GM21576 (cell line): ENCODE measurements around the gene A4GALT.
A peak's percentile ranks its signal among the peaks of the same experiment; 100 is the strongest.
"Not testable (repeated sequence)": the region's sequence is repeated elsewhere in the genome, so short reads cannot be mapped to it uniquely, and the experiment has no call there.

ENCODE experiments used
- ATAC-seq: cut with Tn5 transposase; IDR thresholded peaks from one replicate; pipeline ENCODE4 v1.9.1; 2021; ENCODE audit warnings: mild to moderate bottlenecking, moderate library complexity; ENCODE audit not compliant: unreplicated experiment

The A4GALT gene

GRCh38 chr22:42684462-42685195, 36.0 kb downstream of the A4GALT start:
- no peak for ATAC-seq

- no peak for ATAC-seq
Measured at GRCh38 chr22:42683578-42684283, 36.9 kb downstream of the A4GALT start.

- ATAC-seq: no peak
Measured at GRCh38 chr22:42682113-42682851, 38.4 kb downstream of the A4GALT start.

- no peak for ATAC-seq
Measured at GRCh38 chr22:42680648-42681047, 40.0 kb downstream of the A4GALT start.

GRCh38 chr22:42679691-42680090, 41.0 kb downstream of the A4GALT start:
- no peak for ATAC-seq

- ATAC-seq: no peak
Measured at GRCh38 chr22:42678894-42679293, 41.8 kb downstream of the A4GALT start.

GRCh38 chr22:42677936-42678335, 42.7 kb downstream of the A4GALT start:
- ATAC-seq: not testable (repeated sequence)

- ATAC-seq: no peak
Measured at GRCh38 chr22:42676059-42676607, 44.5 kb downstream of the A4GALT start.

GRCh38 chr22:42673898-42674401, 46.7 kb downstream of the A4GALT start:
- ATAC-seq: no peak

GRCh38 chr22:42673071-42673470, 47.6 kb downstream of the A4GALT start:
- ATAC-seq: not testable (repeated sequence)

- no peak for ATAC-seq
Measured at GRCh38 chr22:42670921-42671709, 49.6 kb downstream of the A4GALT start.

GRCh38 chr22:42670046-42670445, 50.6 kb downstream of the A4GALT start:
- ATAC-seq: no peak

- not testable (repeated sequence) for ATAC-seq
Measured at GRCh38 chr22:42666393-42666792, 54.3 kb downstream of the A4GALT start.

- no peak for ATAC-seq
Measured at GRCh38 chr22:42664976-42665831, 55.5 kb downstream of the A4GALT start.

- ATAC-seq: peak; percentile 56
Measured at GRCh38 chr22:42661985-42662831, 58.5 kb downstream of the A4GALT start.

GRCh38 chr22:42656578-42656977, 64.1 kb downstream of the A4GALT start:
- ATAC-seq: no peak

GRCh38 chr22:42655693-42656092, 65.0 kb downstream of the A4GALT start:
- no peak for ATAC-seq

- no peak for ATAC-seq
Measured at GRCh38 chr22:42654436-42655073, 66.1 kb downstream of the A4GALT start.
